H1 (cell line): Measurements from ENCODE around the gene MYOZ2.

Experiments
- CBX8 ChIP-seq: fragments of 300-800, 300-1000 bp; sonication (generic); IDR thresholded peaks from 2 replicates; pipeline ENCODE4 v1.7.1; 2016; ENCODE audit warnings: low read depth, low read length, borderline replicate concordance
- POLR2A ChIP-seq, 2 experiments: IDR thresholded peaks; 1 replicate in 1 of 2; 2 replicates in 1 of 2; pipeline ENCODE4 v1.6.1; 2011; ENCODE audit warnings: low read depth in 2 of 2, low read length in 2 of 2, mild to moderate bottlenecking in 2 of 2; ENCODE audit errors: control extremely low read depth in 1 of 2
- POLR2AphosphoS5 ChIP-seq: IDR thresholded peaks from 2 replicates; pipeline ENCODE4 v1.6.1; 2011; ENCODE audit warnings: low read depth, low read length
- RAD21 ChIP-seq, 2 experiments: IDR thresholded peaks in 1 of 2; conservative IDR thresholded peaks in 1 of 2; 2 replicates each; pipeline ENCODE4 v1.6.1; 2011; ENCODE audit warnings: low read depth in 2 of 2, low read length in 2 of 2, improper control_type of control experiment in 1 of 2, inconsistent platforms in 1 of 2, mild to moderate bottlenecking in 1 of 2, moderate library complexity in 1 of 2
- SRF ChIP-seq: IDR thresholded peaks from 2 replicates; pipeline ENCODE4 v1.6.1; 2011; ENCODE audit warnings: mild to moderate bottlenecking, low read depth, low read length, moderate library complexity
- ZNF274 ChIP-seq: IDR thresholded peaks from 2 replicates; pipeline ENCODE4 v1.7.0; 2012; ENCODE audit warnings: low read length, borderline replicate concordance; ENCODE audit errors: extremely low read depth
- TF ChIP-seq, protein P1 (sequence below), 3 experiments: IDR thresholded peaks; 1 replicate in 2 of 3; 2 replicates in 1 of 3; pipeline versions ENCODE4 v1.5.1 to v1.6.1; 2011; ENCODE audit warnings: low read length in 3 of 3, mild to moderate bottlenecking in 3 of 3, inconsistent platforms in 2 of 3, low read depth in 1 of 3, moderate library complexity in 1 of 3; ENCODE audit not compliant: insufficient read depth in 1 of 3; ENCODE audit errors: control extremely low read depth in 1 of 3
- TF ChIP-seq, protein P2 (sequence below): IDR thresholded peaks from 2 replicates; pipeline ENCODE4 v1.6.1; 2011; ENCODE audit warnings: low read length, improper control_type of control experiment

DNA sequence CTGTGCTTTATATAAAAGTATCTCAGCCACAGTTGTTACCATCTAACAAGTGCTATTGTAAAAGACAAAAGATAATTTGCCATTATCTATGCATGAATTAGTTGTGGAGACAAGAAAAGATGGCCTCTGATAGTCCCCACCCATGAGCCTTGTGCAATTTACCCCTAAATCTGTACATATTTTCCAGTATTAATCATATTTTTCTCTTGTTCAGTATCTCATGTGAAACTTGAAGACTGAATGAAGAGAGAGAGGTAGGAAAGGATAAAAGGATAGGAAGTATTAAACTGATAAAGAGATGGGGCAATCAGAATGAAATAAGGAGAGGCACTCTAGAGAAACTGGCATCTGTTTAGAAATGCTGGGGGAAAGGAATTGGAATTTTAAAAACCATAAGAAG is 3.7 kb downstream of the MYOZ2 start:
- TF ChIP-seq, protein P1, sequence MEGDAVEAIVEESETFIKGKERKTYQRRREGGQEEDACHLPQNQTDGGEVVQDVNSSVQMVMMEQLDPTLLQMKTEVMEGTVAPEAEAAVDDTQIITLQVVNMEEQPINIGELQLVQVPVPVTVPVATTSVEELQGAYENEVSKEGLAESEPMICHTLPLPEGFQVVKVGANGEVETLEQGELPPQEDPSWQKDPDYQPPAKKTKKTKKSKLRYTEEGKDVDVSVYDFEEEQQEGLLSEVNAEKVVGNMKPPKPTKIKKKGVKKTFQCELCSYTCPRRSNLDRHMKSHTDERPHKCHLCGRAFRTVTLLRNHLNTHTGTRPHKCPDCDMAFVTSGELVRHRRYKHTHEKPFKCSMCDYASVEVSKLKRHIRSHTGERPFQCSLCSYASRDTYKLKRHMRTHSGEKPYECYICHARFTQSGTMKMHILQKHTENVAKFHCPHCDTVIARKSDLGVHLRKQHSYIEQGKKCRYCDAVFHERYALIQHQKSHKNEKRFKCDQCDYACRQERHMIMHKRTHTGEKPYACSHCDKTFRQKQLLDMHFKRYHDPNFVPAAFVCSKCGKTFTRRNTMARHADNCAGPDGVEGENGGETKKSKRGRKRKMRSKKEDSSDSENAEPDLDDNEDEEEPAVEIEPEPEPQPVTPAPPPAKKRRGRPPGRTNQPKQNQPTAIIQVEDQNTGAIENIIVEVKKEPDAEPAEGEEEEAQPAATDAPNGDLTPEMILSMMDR (IDR thresholded peaks at IDR 0.05; ENCODE audit: control extremely low read depth in 1 of 3, insufficient read depth in 1 of 3, low read depth in 1 of 3, low read length in 3 of 3), result no peak
- no peak for TF ChIP-seq RAD21 (IDR thresholded peaks at IDR 0.05 in 1 of 2, conservative IDR thresholded peaks at IDR 0.05 in 1 of 2; ENCODE audit: low read depth in 2 of 2, low read length in 2 of 2)
- TF ChIP-seq ZNF274, result no peak
- TF ChIP-seq, protein P2, sequence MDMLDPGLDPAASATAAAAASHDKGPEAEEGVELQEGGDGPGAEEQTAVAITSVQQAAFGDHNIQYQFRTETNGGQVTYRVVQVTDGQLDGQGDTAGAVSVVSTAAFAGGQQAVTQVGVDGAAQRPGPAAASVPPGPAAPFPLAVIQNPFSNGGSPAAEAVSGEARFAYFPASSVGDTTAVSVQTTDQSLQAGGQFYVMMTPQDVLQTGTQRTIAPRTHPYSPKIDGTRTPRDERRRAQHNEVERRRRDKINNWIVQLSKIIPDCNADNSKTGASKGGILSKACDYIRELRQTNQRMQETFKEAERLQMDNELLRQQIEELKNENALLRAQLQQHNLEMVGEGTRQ, result no peak
- TF ChIP-seq SRF, result no peak
- TF ChIP-seq CBX8, result no peak
- no peak for TF ChIP-seq POLR2AphosphoS5
- TF ChIP-seq POLR2A (IDR thresholded peaks at IDR 0.05; ENCODE audit: control extremely low read depth in 1 of 2, low read depth in 2 of 2, low read length in 2 of 2), result no peak
